HG03442 (cell line): ENCODE data around the gene RMP24.

Experiments used
- ATAC-seq: cut with Tn5 transposase; IDR thresholded peaks from one replicate; pipeline ENCODE4 v1.9.1; 2021; ENCODE audit warnings: mild to moderate bottlenecking, moderate library complexity; ENCODE audit not compliant: unreplicated experiment

Gene RMP24

DNA sequence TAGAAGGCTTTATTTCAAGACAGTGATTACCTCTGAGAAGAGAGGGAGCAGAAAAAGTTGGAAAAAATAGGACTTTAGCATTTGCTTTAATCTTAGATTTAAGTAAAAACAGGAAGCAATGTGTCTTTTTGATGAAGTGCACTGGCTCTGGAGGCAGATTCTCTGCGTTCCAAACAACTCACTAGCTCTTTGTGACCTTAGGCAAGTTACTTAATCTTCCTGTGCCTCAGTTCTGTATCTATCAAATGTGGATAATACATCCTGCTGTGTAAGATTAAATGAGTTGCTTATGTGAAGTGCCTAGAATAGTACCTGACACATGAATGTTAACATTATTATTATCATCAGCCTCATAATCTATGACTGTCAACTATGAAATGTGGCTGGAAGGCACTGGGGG is 52.5 kb downstream of the RMP24 start:
- no peak for ATAC-seq

DNA sequence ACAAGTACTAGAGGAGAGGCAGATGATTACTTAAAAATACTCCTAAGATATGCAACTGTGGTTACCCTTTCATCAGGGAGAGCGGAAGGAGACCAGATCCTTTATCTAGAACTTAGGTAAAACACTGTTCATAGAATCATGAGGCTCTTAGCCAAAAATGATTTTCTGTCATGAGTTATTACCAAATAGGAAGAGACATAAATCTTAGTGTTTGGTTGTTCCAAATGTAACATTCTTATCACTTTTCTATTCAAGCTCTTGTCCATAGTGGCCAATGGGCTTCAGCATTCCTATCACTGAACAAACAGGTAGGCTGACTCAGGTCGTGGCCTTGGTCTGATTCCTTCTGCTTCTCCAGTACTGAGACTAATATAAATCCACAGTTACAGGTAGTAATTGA is 56.4 kb downstream of the RMP24 start:
- no peak for ATAC-seq
